ENCODE measurements around the gene PFKFB2. TPM values are rescaled to one million over a fixed set of nuclear protein-coding genes. Genes with fewer than 3 reads are reported as not detected.
A peak's percentile ranks its signal among the peaks of the same experiment; 100 is the strongest.

The PFKFB2 gene
- total RNA-seq, 4 donors from 2014 or later: 44.6 to 150 (median 116) TPM

- DNase-seq: no peak
- Histone ChIP-seq H3K27ac (no peak overlapping the region), H3K36me3 (no peaks in the 10 kb centered on the region), H3K4me3 (no peak overlapping the region), H3K27me3 (no peaks in the 10 kb centered on the region), H3K9me3 (no peaks in the 10 kb centered on the region), H3K4me1 (peaks cover 0 to 9% (median 0%) of the 10 kb centered on the region in 4 donors)
- TF ChIP-seq CTCF (IDR thresholded peaks at IDR 0.05) (no peak), POLR2A (IDR thresholded peaks at IDR 0.05) (no peak)
Observed at GRCh38 chr1:207015791-207016190, 37.3 kb upstream of the PFKFB2 start.

GRCh38 chr1:207017615-207018559 is 35.2 kb upstream of the PFKFB2 start:
- H3K27me3 ChIP-seq: no peaks in the 10 kb centered on the region

GRCh38 chr1:207018707-207019106 is 34.4 kb upstream of the PFKFB2 start:
- Histone ChIP-seq H3K36me3 (peaks cover 0 to 8% (median 0%) of the 10 kb centered on the region in 3 donors), H3K4me1 (peaks cover 0 to 11% (median 0%) of the 10 kb centered on the region in 4 donors)
- no peak for TF ChIP-seq POLR2A (IDR thresholded peaks at IDR 0.05)
- TF ChIP-seq CTCF (IDR thresholded peaks at IDR 0.05): no peak

More at GRCh38 chr1:207017615-207018559, 35.2 kb upstream of the PFKFB2 start:
- TF ChIP-seq CTCF (IDR thresholded peaks at IDR 0.05) (no peak), POLR2A (IDR thresholded peaks at IDR 0.05) (no peak)
- no peak overlapping the region for H3K4me3 ChIP-seq
- H3K4me1 ChIP-seq: peaks cover 0 to 10% (median 0%) of the 10 kb centered on the region in 4 donors
- no peak for DNase-seq
- no peaks in the 10 kb centered on the region for H3K9me3 ChIP-seq
- H3K27ac ChIP-seq: no peak overlapping the region
- no peaks in the 10 kb centered on the region for H3K36me3 ChIP-seq

GRCh38 chr1:207019161-207019560 is 33.9 kb upstream of the PFKFB2 start:
- no peak for DNase-seq
- Histone ChIP-seq H3K4me3 (no peak overlapping the region), H3K9me3 (no peaks in the 10 kb centered on the region), H3K27ac (peak overlapping the region in 1 of 4 donors; percentile 69), H3K36me3 (peaks cover 0 to 9% (median 0%) of the 10 kb centered on the region in 3 donors), H3K4me1 (peaks cover 0 to 15% (median 0%) of the 10 kb centered on the region in 4 donors), H3K27me3 (no peaks in the 10 kb centered on the region)
- TF ChIP-seq CTCF (IDR thresholded peaks at IDR 0.05): no peak
- TF ChIP-seq POLR2A (IDR thresholded peaks at IDR 0.05): no peak

More at GRCh38 chr1:207018707-207019106, 34.4 kb upstream of the PFKFB2 start:
- H3K27ac ChIP-seq: peak overlapping the region in 1 of 4 donors; percentile 69
- no peaks in the 10 kb centered on the region for H3K9me3 ChIP-seq
- no peaks in the 10 kb centered on the region for H3K27me3 ChIP-seq
- no peak overlapping the region for H3K4me3 ChIP-seq
- no peak for DNase-seq

- H3K36me3 ChIP-seq: peaks cover 0 to 9% (median 0%) of the 10 kb centered on the region in 3 donors
- no peak for DNase-seq
- TF ChIP-seq POLR2A (IDR thresholded peaks at IDR 0.05): no peak
- TF ChIP-seq CTCF (IDR thresholded peaks at IDR 0.05): no peak
- peaks cover 0 to 18% (median 2%) of the 10 kb centered on the region in 4 donors for H3K4me1 ChIP-seq
- no peaks in the 10 kb centered on the region for H3K9me3 ChIP-seq
- no peak overlapping the region for H3K4me3 ChIP-seq
- peak overlapping the region in 1 of 4 donors; percentile 69 for H3K27ac ChIP-seq
- H3K27me3 ChIP-seq: no peaks in the 10 kb centered on the region
Observed at GRCh38 chr1:207019661-207020060, 33.4 kb upstream of the PFKFB2 start.
